SK-N-SH treated with all-trans-retinoic acid at 6 μM for 48 hours (cell line): ENCODE data around the gene CHMP6.

Experiments
- ARNTL ChIP-seq: fragments of 450-650 bp; formaldehyde crosslinking; IDR thresholded peaks from 2 replicates; pipeline ENCODE4 v1.5.0; 2020; ENCODE audit warnings: low read depth, mild to moderate bottlenecking, moderate library complexity, borderline replicate concordance
- CSDC2 ChIP-seq: fragments of 250-450 bp; sonication (Bioruptor Pico); IDR thresholded peaks from 2 replicates; pipeline ENCODE4 v1.5.0; 2020; ENCODE audit warnings: mild to moderate bottlenecking, moderate library complexity
- PATZ1 ChIP-seq: fragments of 250-450 bp; sonication (Bioruptor Pico); IDR thresholded peaks from 2 replicates; pipeline ENCODE4 v1.8.0; 2020; ENCODE audit warnings: mild to moderate bottlenecking, moderate library complexity, borderline replicate concordance
- PPARA ChIP-seq: fragments of 250-450 bp; sonication (Bioruptor Pico); IDR thresholded peaks from 2 replicates; pipeline ENCODE4 v1.5.0; 2020; ENCODE audit warnings: mild to moderate bottlenecking, borderline replicate concordance
- ZC3H10 ChIP-seq: fragments of 250-450 bp; sonication (Bioruptor Pico); IDR thresholded peaks from 2 replicates; pipeline ENCODE4 v1.5.1; 2021; ENCODE audit warnings: mild to moderate bottlenecking, moderate library complexity
- ZFP3 ChIP-seq: fragments of 250-450 bp; sonication (Bioruptor Pico); IDR thresholded peaks from 2 replicates; pipeline ENCODE4 v1.5.0; 2020; ENCODE audit warnings: mild to moderate bottlenecking, moderate library complexity

GRCh38 chr17:80949451-80950421 lies 41.9 kb upstream of the CHMP6 start:
- TF ChIP-seq ZFP3 (CRISPR knock-in tag): no peak
- TF ChIP-seq PATZ1 (CRISPR knock-in tag): no peak
- TF ChIP-seq ARNTL: no peak
- no peak for TF ChIP-seq CSDC2 (CRISPR knock-in tag)
- TF ChIP-seq PPARA (CRISPR knock-in tag): no peak
- no peak for TF ChIP-seq ZC3H10 (CRISPR knock-in tag)
